ENCODE measurements around the gene PDXDC1.
"Not testable (repeated sequence)": the region's sequence is repeated elsewhere in the genome, so short reads cannot be mapped to it uniquely, and the experiment has no call there.

DNA sequence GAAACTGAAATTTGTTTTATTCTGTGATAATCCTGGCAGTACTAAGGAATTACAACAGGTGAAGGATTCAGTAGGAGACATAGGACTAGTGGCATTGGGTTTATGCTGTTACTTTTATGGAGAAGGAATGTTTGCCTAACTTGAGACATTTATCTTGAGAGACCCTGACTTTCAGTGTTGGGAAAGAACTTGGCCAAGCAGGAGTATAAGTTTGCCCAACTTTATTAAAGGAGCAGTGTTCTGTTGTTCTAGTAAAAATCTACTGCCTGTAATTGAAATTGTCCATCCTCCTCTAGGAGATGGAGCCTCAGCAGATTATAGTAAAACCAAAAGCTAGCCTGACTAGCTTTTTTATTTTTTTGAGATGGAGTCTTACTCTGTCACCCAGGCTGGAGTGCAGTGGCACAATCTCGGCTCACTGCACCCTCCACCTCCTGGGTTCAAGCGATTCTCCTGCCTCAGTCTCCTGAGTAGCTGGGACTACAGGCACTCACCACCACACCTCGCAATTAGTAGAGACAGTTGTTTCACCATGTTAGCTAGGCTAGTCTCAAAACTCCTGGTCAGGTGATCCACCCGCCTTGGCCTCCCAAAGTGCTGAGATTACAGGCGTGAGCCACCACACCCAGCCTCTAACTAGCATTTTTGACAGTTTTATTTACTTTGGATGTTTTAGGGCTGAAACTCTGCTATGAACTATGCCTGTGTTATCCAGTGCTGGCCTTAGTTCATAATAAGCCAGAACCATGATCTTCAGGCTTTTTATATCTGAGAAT lies 30.7 kb downstream of the PDXDC1 start:
- not testable (repeated sequence) for TF ChIP-seq CTCF (IDR thresholded peaks at IDR 0.05; ENCODE audit: insufficient read depth, low read length, poor library complexity, severe bottlenecking); EZH2phosphoT487 (conservative IDR thresholded peaks at IDR 0.05; ENCODE audit: low read length)
